ENCODE data around the gene BRINP3. TPM values are rescaled to one million over a fixed set of nuclear protein-coding genes. Genes with fewer than 3 reads are reported as not detected.

The BRINP3 gene
- total RNA-seq, 2 experiments from 2014 or later: not detected

GRCh38 chr1:190252046-190252445 lies 225.6 kb downstream of the BRINP3 start:
- TF ChIP-seq CTCF (conservative IDR thresholded peaks at IDR 0.05; ENCODE audit: low read length) (no peak), EZH2phosphoT487 (IDR thresholded peaks at IDR 0.05; ENCODE audit: borderline replicate concordance, low read depth, low read length) (no peak)
- no TSS peak for BruUV-seq (replicated peaks)
- DNase-seq (ENCODE audit: low spot score): no peak
- ChIA-PET CTCF (ENCODE audit: unreplicated experiment) (no interaction called here), POLR2A (no interaction called here)
- Histone ChIP-seq H3K79me2 (ENCODE audit: insufficient read depth, low read depth, low read length) (no peaks in the 10 kb centered on the region), H3K4me2 (ENCODE audit: low read length) (no peak overlapping the region), H3K9me3 (ENCODE audit: low read length) (no peaks in the 10 kb centered on the region), H3K27ac (ENCODE audit: low read depth, low read length, poor library complexity, severe bottlenecking) (no peak overlapping the region), H2AFZ (ENCODE audit: low read length) (no peak overlapping the region), H3K4me1 (ENCODE audit: insufficient read depth, low read length, poor library complexity, severe bottlenecking) (no peaks in the 10 kb centered on the region), H3K4me3 (ENCODE audit: low read depth, low read length, poor library complexity, severe bottlenecking) (no peak overlapping the region), H4K20me1 (ENCODE audit: insufficient read depth, low read length) (no peaks in the 10 kb centered on the region), H3K9me2 (ENCODE audit: insufficient read depth, low read length) (no peaks in the 10 kb centered on the region), H3K36me3 (ENCODE audit: insufficient read depth, low read length) (no peaks in the 10 kb centered on the region)
- intact Hi-C loops (cut with micrococcal nuclease; ENCODE audit: unreplicated experiment): no loop called here

DNA sequence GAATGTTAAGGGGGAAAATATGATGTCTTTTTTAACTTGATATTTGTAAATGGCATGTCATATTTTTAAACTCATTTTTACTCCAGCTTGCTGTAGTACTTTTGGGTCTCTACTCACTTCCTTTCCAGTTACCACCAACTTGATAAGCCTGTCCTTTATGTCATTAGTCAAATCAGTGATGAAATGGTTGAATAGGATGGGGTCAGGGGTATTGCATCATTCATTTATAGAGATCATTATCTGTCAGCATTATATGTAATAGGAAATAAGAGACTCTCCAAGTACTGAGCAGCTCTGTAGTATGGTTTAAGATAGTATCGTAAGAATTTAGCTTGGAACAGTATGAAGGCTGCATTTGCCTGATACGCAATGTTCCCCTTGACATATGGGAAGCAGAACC lies 227.3 kb downstream of the BRINP3 start:
- no TSS peak for BruUV-seq (replicated peaks)
- Histone ChIP-seq H4K20me1 (ENCODE audit: insufficient read depth, low read length) (no peaks in the 10 kb centered on the region), H3K9me3 (ENCODE audit: low read length) (no peaks in the 10 kb centered on the region), H2AFZ (ENCODE audit: low read length) (no peak overlapping the region), H3K79me2 (ENCODE audit: insufficient read depth, low read depth, low read length) (no peaks in the 10 kb centered on the region), H3K9me2 (ENCODE audit: insufficient read depth, low read length) (no peaks in the 10 kb centered on the region), H3K36me3 (ENCODE audit: insufficient read depth, low read length) (no peaks in the 10 kb centered on the region), H3K4me3 (ENCODE audit: low read depth, low read length, poor library complexity, severe bottlenecking) (no peak overlapping the region), H3K4me2 (ENCODE audit: low read length) (no peak overlapping the region), H3K27ac (ENCODE audit: low read depth, low read length, poor library complexity, severe bottlenecking) (no peak overlapping the region), H3K4me1 (ENCODE audit: insufficient read depth, low read length, poor library complexity, severe bottlenecking) (no peaks in the 10 kb centered on the region)
- ChIA-PET POLR2A (interaction anchor here (0.6 to 0.8 kb wide), 2 partner anchors 13 to 347 kb away, joined by 3 to 4 read pairs; no protein-coding TSS in a partner anchor), CTCF (ENCODE audit: unreplicated experiment) (no interaction called here)
- TF ChIP-seq CTCF (conservative IDR thresholded peaks at IDR 0.05; ENCODE audit: low read length) (no peak), EZH2phosphoT487 (IDR thresholded peaks at IDR 0.05; ENCODE audit: borderline replicate concordance, low read depth, low read length) (no peak)
- no peak for DNase-seq (ENCODE audit: low spot score)
- intact Hi-C loops (cut with micrococcal nuclease; ENCODE audit: unreplicated experiment): no loop called here

- Histone ChIP-seq H3K36me3 (ENCODE audit: insufficient read depth, low read length) (no peaks in the 10 kb centered on the region), H3K27ac (ENCODE audit: low read depth, low read length, poor library complexity, severe bottlenecking) (no peak overlapping the region), H3K4me2 (ENCODE audit: low read length) (no peak overlapping the region), H3K4me3 (ENCODE audit: low read depth, low read length, poor library complexity, severe bottlenecking) (no peak overlapping the region), H3K9me3 (ENCODE audit: low read length) (no peaks in the 10 kb centered on the region), H3K4me1 (ENCODE audit: insufficient read depth, low read length, poor library complexity, severe bottlenecking) (no peaks in the 10 kb centered on the region), H3K9me2 (ENCODE audit: insufficient read depth, low read length) (no peaks in the 10 kb centered on the region), H4K20me1 (ENCODE audit: insufficient read depth, low read length) (no peaks in the 10 kb centered on the region), H2AFZ (ENCODE audit: low read length) (no peak overlapping the region), H3K79me2 (ENCODE audit: insufficient read depth, low read depth, low read length) (no peaks in the 10 kb centered on the region)
- CTCF ChIA-PET (ENCODE audit: unreplicated experiment): no interaction called here
- no TSS peak for BruUV-seq (replicated peaks)
- intact Hi-C loops (cut with micrococcal nuclease; ENCODE audit: unreplicated experiment): no loop called here
- POLR2A ChIA-PET: no interaction called here
- TF ChIP-seq CTCF (conservative IDR thresholded peaks at IDR 0.05; ENCODE audit: low read length): no peak
- no peak for TF ChIP-seq EZH2phosphoT487 (IDR thresholded peaks at IDR 0.05; ENCODE audit: borderline replicate concordance, low read depth, low read length)
- DNase-seq (ENCODE audit: low spot score): no peak
These were observed 233.3 kb downstream of the BRINP3 start for GRCh38 chr1:190244406-190244805.

Measured in OCI-LY7 (cell line).